Prostate gland (tissue), 2 donors: ENCODE data around the gene SLC35B3. TPM values are rescaled to one million over a fixed set of nuclear protein-coding genes. Genes with fewer than 3 reads are reported as not detected.
"Not testable (repeated sequence)": the region's sequence is repeated elsewhere in the genome, so short reads cannot be mapped to it uniquely, and the experiment has no call there.

ENCODE experiments used
- DNase-seq: peaks from one replicate; pipeline ENCODE4 v3.0.0-alpha.2; 2019; ENCODE audit warnings: low spot score
- H3K27ac ChIP-seq, 2 donors: fragments of 200-600 bp; sonication (generic); 2 replicates each; pipeline ENCODE4 v1.5.1; 2017 to 2019
- H3K27me3 ChIP-seq: fragments of 200-600 bp; sonication (generic); replicated peaks from 2 replicates; pipeline ENCODE4 v1.5.1; 2019; ENCODE audit not compliant: insufficient read depth
- H3K36me3 ChIP-seq, 2 donors: fragments of 200-600 bp; sonication (generic); 1 replicate in 1 of 2; 2 replicates in 1 of 2; pipeline versions ENCODE4 v1.5.1 to v1.8.1; 2017 to 2019
- H3K4me1 ChIP-seq: fragments of 200-600 bp; sonication (generic); replicated peaks from 2 replicates; pipeline ENCODE4 v1.5.1; 2019
- H3K4me3 ChIP-seq, 2 donors: fragments of 200-600 bp; sonication (generic); 2 replicates each; pipeline ENCODE4 v1.5.1; 2017 to 2019
- H3K9me3 ChIP-seq: fragments of 200-600 bp; sonication (generic); 2 replicates; pipeline ENCODE4 v1.5.1; 2017
- CTCF ChIP-seq, 4 experiments: fragments of 200-600 bp in 2 of 4; fragments of 450-650 bp in 2 of 4; sonication (generic) in 2 of 4; IDR thresholded peaks; 1 replicate in 3 of 4; 2 replicates in 1 of 4; pipeline ENCODE4 v1.5.1; 2016 to 2019; ENCODE audit warnings: antibody characterized with exemption in 4 of 4, mild to moderate bottlenecking in 2 of 4, moderate library complexity in 2 of 4
- POLR2A ChIP-seq: fragments of 450-650 bp; IDR thresholded peaks from one replicate; pipeline ENCODE4 v1.6.1; 2016; ENCODE audit warnings: antibody characterized with exemption, mild to moderate bottlenecking
- POLR2AphosphoS5 ChIP-seq: sonication (generic); formaldehyde crosslinking; IDR thresholded peaks from one replicate; pipeline ENCODE4 v1.6.1; 2017; ENCODE audit warnings: antibody characterized with exemption
- WGBS: methylation state at CpG from one replicate; pipeline ENCODE4 v1.1.5; 2018; 5-methylcytosine and 5-hydroxymethylcytosine counted together
- intact Hi-C: fragments of 100-400 bp; cut with DNase I; formaldehyde crosslinking; loops from one replicate; pipeline ENCODE4 v1.14.2; 2022
- total RNA-seq, 2 donors: library from RNA; depleted of rRNA; stranded (reverse); fragments of >200 nt; gene quantifications; one replicate each; pipeline ENCODE4 v1.1.0, GENCODE V29; 2016

SLC35B3 gene
- total RNA-seq, 2 donors from 2014 or later, result 12.3 to 16.9 TPM

GRCh38 chr6:8468552-8469356, 33.4 kb upstream of the SLC35B3 start:
- H3K4me3 ChIP-seq, result no peak overlapping the region
- no peaks in the 10 kb centered on the region for H3K27me3 ChIP-seq
- no peak for DNase-seq
- H3K36me3 ChIP-seq, result no peaks in the 10 kb centered on the region
- H3K4me1 ChIP-seq, result no peaks in the 10 kb centered on the region
- intact Hi-C loops, result no loop called here
- H3K9me3 ChIP-seq, result no peaks in the 10 kb centered on the region
- TF ChIP-seq POLR2AphosphoS5, result no peak
- no peak for TF ChIP-seq POLR2A
- no peak for TF ChIP-seq CTCF (IDR thresholded peaks at IDR 0.05)
- WGBS, result 50% methylated on average over 6 of the region's 6 CpGs
- H3K27ac ChIP-seq, result no peak overlapping the region

GRCh38 chr6:8462694-8463093, 27.3 kb upstream of the SLC35B3 start:
- intact Hi-C loops, result no loop called here
- Histone ChIP-seq H3K36me3 (no peaks in the 10 kb centered on the region), H3K9me3 (no peaks in the 10 kb centered on the region), H3K27me3 (no peaks in the 10 kb centered on the region), H3K4me3 (no peak overlapping the region), H3K4me1 (no peaks in the 10 kb centered on the region), H3K27ac (peak overlapping the region in 1 of 2 donors; percentile 30)
- peak; percentile 37 for DNase-seq
- 37% methylated on average over 1 of the region's 1 CpG for WGBS
- TF ChIP-seq POLR2AphosphoS5 (peak; percentile 58), POLR2A (no peak), CTCF (IDR thresholded peaks at IDR 0.05) (no peak)

- Histone ChIP-seq H3K36me3 (no peaks in the 10 kb centered on the region), H3K4me1 (no peaks in the 10 kb centered on the region), H3K27ac (peak overlapping the region in 1 of 2 donors; percentile 30), H3K9me3 (no peaks in the 10 kb centered on the region), H3K4me3 (no peak overlapping the region), H3K27me3 (no peaks in the 10 kb centered on the region)
- 76% methylated on average over 3 of the region's 3 CpGs for WGBS
- TF ChIP-seq POLR2A, result no peak
- TF ChIP-seq CTCF (IDR thresholded peaks at IDR 0.05), result peak in 1 of 4 experiments; percentile 7
- TF ChIP-seq POLR2AphosphoS5, result peak; percentile 33
- DNase-seq, result no peak
- intact Hi-C loops, result no loop called here
These were observed 26.8 kb upstream of the SLC35B3 start for GRCh38 chr6:8462169-8462568.

GRCh38 chr6:8446391-8446790, 11.0 kb upstream of the SLC35B3 start:
- Histone ChIP-seq H3K36me3 (no peaks in the 10 kb centered on the region), H3K4me3 (no peak overlapping the region), H3K27me3 (no peaks in the 10 kb centered on the region), H3K27ac (no peak overlapping the region), H3K4me1 (no peaks in the 10 kb centered on the region), H3K9me3 (no peaks in the 10 kb centered on the region)
- WGBS, result 32% methylated on average over 2 of the region's 2 CpGs
- TF ChIP-seq POLR2AphosphoS5 (no peak), POLR2A (no peak), CTCF (IDR thresholded peaks at IDR 0.05) (no peak)
- DNase-seq, result no peak
- intact Hi-C loops, result no loop called here

GRCh38 chr6:8445930-8446329, 10.6 kb upstream of the SLC35B3 start:
- WGBS, result 72% methylated on average over 4 of the region's 4 CpGs
- DNase-seq, result not testable (repeated sequence)

More at GRCh38 chr6:8445930-8446329, 10.6 kb upstream of the SLC35B3 start:
- H3K27ac ChIP-seq, H3K36me3 ChIP-seq, H3K4me1 ChIP-seq, H3K4me3 ChIP-seq, intact Hi-C loops, H3K27me3 ChIP-seq, H3K9me3 ChIP-seq: not testable (repeated sequence)
